DOHH2 (cell line): ENCODE data around the gene SNX3.

Source experiments
- H3F3A ChIP-seq: fragments of 200-600 bp; sonication (generic), shearing (Covaris generic); 2 replicates; pipeline ENCODE4 v1.6.0; 2016; ENCODE audit warnings: antibody characterized with exemption, mild to moderate bottlenecking; ENCODE audit not compliant: control insufficient read depth, insufficient read depth
- H3K27ac ChIP-seq: fragments of 200-600 bp; sonication (generic); 2 replicates; pipeline ENCODE4 v1.5.1; 2014; ENCODE audit warnings: low read depth, mild to moderate bottlenecking, low read length, moderate library complexity
- H3K27me3 ChIP-seq: fragments of 200-600 bp; sonication (generic); 2 replicates; pipeline ENCODE4 v1.6.1; 2014; ENCODE audit warnings: mild to moderate bottlenecking, low read length, mixed read lengths; ENCODE audit not compliant: control insufficient read depth
- H3K36me3 ChIP-seq: fragments of 200-600 bp; sonication (generic); 2 replicates; pipeline ENCODE4 v1.6.1; 2014; ENCODE audit warnings: mild to moderate bottlenecking, low read length, moderate library complexity, mixed read lengths; ENCODE audit not compliant: control insufficient read depth
- H3K4me1 ChIP-seq: fragments of 200-600 bp; sonication (generic); 2 replicates; pipeline ENCODE4 v1.6.1; 2014; ENCODE audit warnings: mild to moderate bottlenecking, low read length, mixed read lengths; ENCODE audit not compliant: control insufficient read depth
- H3K4me2 ChIP-seq: fragments of 200-600 bp; sonication (generic); 2 replicates; pipeline ENCODE4 v1.6.0; 2014; ENCODE audit warnings: mild to moderate bottlenecking, low read length, moderate library complexity
- H3K4me3 ChIP-seq: fragments of 200-600 bp; sonication (generic); 2 replicates; pipeline ENCODE4 v1.5.1; 2014; ENCODE audit warnings: mild to moderate bottlenecking, low read length, mixed read lengths
- H3K79me2 ChIP-seq: fragments of 200-600 bp; sonication (generic); 2 replicates; pipeline ENCODE4 v1.6.1; 2014; ENCODE audit warnings: mild to moderate bottlenecking, low read length, mixed read lengths; ENCODE audit not compliant: control insufficient read depth
- H3K9me2 ChIP-seq: fragments of 200-600 bp; sonication (generic); replicated peaks from 2 replicates; pipeline ENCODE4 v1.6.1; 2014; ENCODE audit warnings: mild to moderate bottlenecking, low read length, mixed read lengths; ENCODE audit not compliant: control insufficient read depth
- H3K9me3 ChIP-seq: fragments of 200-600 bp; sonication (generic); 2 replicates; pipeline ENCODE4 v1.6.1; 2014; ENCODE audit warnings: antibody characterized with exemption, low read length, mixed read lengths; ENCODE audit not compliant: control insufficient read depth, insufficient read depth
- H4K20me1 ChIP-seq: fragments of 200-600 bp; sonication (generic); 2 replicates; pipeline ENCODE4 v1.6.0; 2014; ENCODE audit warnings: low read depth, mild to moderate bottlenecking, antibody characterized with exemption, low read length, moderate library complexity; ENCODE audit not compliant: control insufficient read depth, insufficient read depth
- CTCF ChIP-seq: fragments of 200-600 bp; sonication (generic); IDR thresholded peaks from one replicate; pipeline ENCODE4 v1.5.1; 2014; ENCODE audit warnings: antibody characterized with exemption, mild to moderate bottlenecking, low read depth, low read length; ENCODE audit not compliant: poor library complexity, severe bottlenecking
- EZH2phosphoT487 ChIP-seq: fragments of 200-600 bp; sonication (generic); IDR thresholded peaks from 2 replicates; pipeline ENCODE4 v1.6.1; 2017; ENCODE audit warnings: borderline replicate concordance, mild to moderate bottlenecking, antibody characterized with exemption, low read length, moderate library complexity, mixed read lengths

SNX3 gene

GRCh38 chr6:108254433-108255410, 6.1 kb downstream of the SNX3 start:
- H4K20me1 ChIP-seq: peaks cover 16% of the 10 kb centered on the region; the same call in 1 of the 2 replicates
- no peaks in the 10 kb centered on the region for H3K27me3 ChIP-seq
- peaks cover 99% of the 10 kb centered on the region for H3K79me2 ChIP-seq

GRCh38 chr6:108253241-108253640, 7.6 kb downstream of the SNX3 start:
- peaks cover 99% of the 10 kb centered on the region for H3K79me2 ChIP-seq
- no peaks in the 10 kb centered on the region for H3K27me3 ChIP-seq
- peaks cover 39% of the 10 kb centered on the region for H3K4me1 ChIP-seq
- H3F3A ChIP-seq: no peaks in the 10 kb centered on the region
- peaks cover 11% of the 10 kb centered on the region; the same call in 1 of the 2 replicates for H4K20me1 ChIP-seq
- H3K4me2 ChIP-seq: no peak overlapping the region
- H3K36me3 ChIP-seq: peaks cover 35% of the 10 kb centered on the region
- H3K27ac ChIP-seq: no peak overlapping the region
- H3K4me3 ChIP-seq: no peak overlapping the region
- no peaks in the 10 kb centered on the region for H3K9me3 ChIP-seq
- no peaks in the 10 kb centered on the region for H3K9me2 ChIP-seq
- TF ChIP-seq CTCF (no peak), EZH2phosphoT487 (no peak)

More at GRCh38 chr6:108254433-108255410, 6.1 kb downstream of the SNX3 start:
- Histone ChIP-seq H3F3A (peaks cover 14% of the 10 kb centered on the region), H3K4me2 (no peak overlapping the region), H3K9me3 (no peaks in the 10 kb centered on the region), H3K27ac (no peak overlapping the region), H3K4me1 (peaks cover 54% of the 10 kb centered on the region), H3K36me3 (peaks cover 39% of the 10 kb centered on the region), H3K9me2 (no peaks in the 10 kb centered on the region), H3K4me3 (no peak overlapping the region)
- no peak for TF ChIP-seq EZH2phosphoT487
- no peak for TF ChIP-seq CTCF

- H3K4me1 ChIP-seq: peaks cover 30% of the 10 kb centered on the region
- no peak overlapping the region for H3K4me2 ChIP-seq
These were observed 8.8 kb downstream of the SNX3 start for GRCh38 chr6:108252055-108252454.

More at GRCh38 chr6:108252055-108252454, 8.8 kb downstream of the SNX3 start:
- Histone ChIP-seq H3K9me2 (no peaks in the 10 kb centered on the region), H3K36me3 (peaks cover 41% of the 10 kb centered on the region), H3K4me3 (no peak overlapping the region), H3F3A (no peaks in the 10 kb centered on the region), H3K27me3 (no peaks in the 10 kb centered on the region), H3K9me3 (no peaks in the 10 kb centered on the region), H3K27ac (no peak overlapping the region), H3K79me2 (peaks cover 98% of the 10 kb centered on the region), H4K20me1 (peaks cover 9% of the 10 kb centered on the region; the same call in 1 of the 2 replicates)
- TF ChIP-seq EZH2phosphoT487 (no peak), CTCF (no peak)
